Measurements from ENCODE around the gene OGFR.

OGFR gene

DNA sequence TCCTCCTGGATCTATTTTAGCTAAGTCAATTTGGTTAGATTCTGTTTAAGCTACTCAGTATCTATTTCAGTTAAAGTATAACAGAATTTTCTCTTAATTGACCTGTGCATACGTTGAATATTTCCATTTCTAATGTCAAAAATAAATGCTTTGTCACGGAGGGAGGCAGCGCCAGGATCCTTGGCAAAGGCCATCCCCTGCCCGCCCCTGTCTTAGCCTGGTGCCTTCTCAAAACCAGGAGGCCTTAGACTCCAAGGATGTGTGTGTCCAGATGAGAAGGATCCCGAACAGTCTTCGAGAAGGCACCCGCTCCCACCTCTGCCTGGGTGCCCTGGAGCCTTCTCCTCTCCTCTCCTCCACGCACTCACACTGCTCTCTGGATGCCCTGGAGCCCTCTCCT lies 34.6 kb downstream of the OGFR start:
- no peaks in the 10 kb centered on the region for H3K27me3 ChIP-seq (ENCODE audit: control insufficient read depth in 3 of 3, insufficient read depth in 3 of 3, low read depth in 1 of 3, low read length in 3 of 3)
- H3K27ac ChIP-seq (replicated peaks; ENCODE audit: low read length) = no peak overlapping the region
- peaks cover 0 to 1% of the 10 kb centered on the region in 2 donors for H3K36me3 ChIP-seq (replicated peaks in 1 of 2; ENCODE audit: control insufficient read depth in 2 of 2, insufficient read depth in 2 of 2, low read length in 2 of 2)
- no peak overlapping the region for H2BK12ac ChIP-seq (ENCODE audit: low read length)
- no peak overlapping the region for H3K4me3 ChIP-seq (ENCODE audit: low read length in 2 of 2)
- H3K4me2 ChIP-seq (ENCODE audit: insufficient read depth, low read length, poor library complexity, severe bottlenecking) = no peak overlapping the region
- H3K4me1 ChIP-seq (ENCODE audit: control insufficient read depth in 2 of 2, insufficient read depth in 1 of 2, low read depth in 1 of 2, low read length in 2 of 2) = peaks cover 3 to 10% of the 10 kb centered on the region in 2 donors
- H2AK5ac ChIP-seq (ENCODE audit: low read depth, low read length) = no peak overlapping the region
- H2AFZ ChIP-seq (ENCODE audit: low read length) = no peak overlapping the region
- H4K91ac ChIP-seq (ENCODE audit: low read depth, low read length, poor library complexity) = no peak overlapping the region
- H3K14ac ChIP-seq (ENCODE audit: low read length) = no peak overlapping the region
- H3K79me1 ChIP-seq (ENCODE audit: low read depth, low read length) = peaks cover 3% of the 10 kb centered on the region
- no peak overlapping the region for H2BK5ac ChIP-seq (ENCODE audit: low read length)
- H3K23ac ChIP-seq (ENCODE audit: low read depth, low read length, poor library complexity) = no peak overlapping the region
- no peak overlapping the region for H4K8ac ChIP-seq (ENCODE audit: low read depth, low read length)
- H2BK15ac ChIP-seq (ENCODE audit: low read length) = no peak overlapping the region
- WGBS, 2 donors (ENCODE audit: extremely low coverage in 2 of 2, insufficient read length in 2 of 2, insufficient replicate concordance in 1 of 2) = no CpG with 5 or more reads among the region's 8 CpGs
- no peak overlapping the region for H2BK120ac ChIP-seq (ENCODE audit: low read depth, low read length)
- peaks cover 4 to 6% of the 10 kb centered on the region in 2 donors for H3K9me3 ChIP-seq (replicated peaks in 1 of 2; ENCODE audit: control insufficient read depth in 2 of 2, insufficient read depth in 1 of 2, low read depth in 1 of 2, low read length in 2 of 2)
- H3K4ac ChIP-seq (ENCODE audit: low read length) = no peak overlapping the region
- no peak overlapping the region for H3K9ac ChIP-seq (ENCODE audit: low read depth, low read length, poor library complexity)
- DNase-seq (ENCODE audit: low spot score) = no peak
- H3K18ac ChIP-seq (ENCODE audit: low read length) = no peak overlapping the region

- no peak overlapping the region for H3K27ac ChIP-seq (replicated peaks; ENCODE audit: low read length)
- H3K4me3 ChIP-seq (ENCODE audit: low read length in 2 of 2) = peak overlapping the region in 1 of 2 donors; percentile 1
- peak overlapping the region; percentile 49 for H2AK5ac ChIP-seq (ENCODE audit: low read depth, low read length)
- peaks cover 3% of the 10 kb centered on the region for H3K79me1 ChIP-seq (ENCODE audit: low read depth, low read length)
- no peak overlapping the region for H2BK15ac ChIP-seq (ENCODE audit: low read length)
- no peak for DNase-seq (ENCODE audit: low spot score)
- no peaks in the 10 kb centered on the region for H3K27me3 ChIP-seq (ENCODE audit: control insufficient read depth in 3 of 3, insufficient read depth in 3 of 3, low read depth in 1 of 3, low read length in 3 of 3)
- no peak overlapping the region for H4K8ac ChIP-seq (ENCODE audit: low read depth, low read length)
- H3K18ac ChIP-seq (ENCODE audit: low read length) = peak overlapping the region; percentile 73
- no CpG with 5 or more reads among the region's 11 CpGs for WGBS, 2 donors (ENCODE audit: extremely low coverage in 2 of 2, insufficient read length in 2 of 2, insufficient replicate concordance in 1 of 2)
- peak overlapping the region; percentile 84 for H2BK5ac ChIP-seq (ENCODE audit: low read length)
- peaks cover 0 to 1% of the 10 kb centered on the region in 2 donors for H3K36me3 ChIP-seq (replicated peaks in 1 of 2; ENCODE audit: control insufficient read depth in 2 of 2, insufficient read depth in 2 of 2, low read length in 2 of 2)
- H3K4me2 ChIP-seq (ENCODE audit: insufficient read depth, low read length, poor library complexity, severe bottlenecking) = no peak overlapping the region
- peak overlapping the region; percentile 39 for H3K9ac ChIP-seq (ENCODE audit: low read depth, low read length, poor library complexity)
- no peak overlapping the region for H2BK120ac ChIP-seq (ENCODE audit: low read depth, low read length)
- H3K9me3 ChIP-seq (replicated peaks in 1 of 2; ENCODE audit: control insufficient read depth in 2 of 2, insufficient read depth in 1 of 2, low read depth in 1 of 2, low read length in 2 of 2) = peaks cover 4 to 7% of the 10 kb centered on the region in 2 donors
- no peak overlapping the region for H3K4ac ChIP-seq (ENCODE audit: low read length)
- peak overlapping the region; percentile 49 for H3K14ac ChIP-seq (ENCODE audit: low read length)
- H2AFZ ChIP-seq (ENCODE audit: low read length) = no peak overlapping the region
- H3K4me1 ChIP-seq (ENCODE audit: control insufficient read depth in 2 of 2, insufficient read depth in 1 of 2, low read depth in 1 of 2, low read length in 2 of 2) = peaks cover 3 to 10% of the 10 kb centered on the region in 2 donors
- H2BK12ac ChIP-seq (ENCODE audit: low read length) = peak overlapping the region; percentile 52
- peak overlapping the region; percentile 47 for H4K91ac ChIP-seq (ENCODE audit: low read depth, low read length, poor library complexity)
- peak overlapping the region; percentile 86 for H3K23ac ChIP-seq (ENCODE audit: low read depth, low read length, poor library complexity)
These were observed 35.2 kb downstream of the OGFR start for GRCh38 chr20:62839816-62840215.

DNA sequence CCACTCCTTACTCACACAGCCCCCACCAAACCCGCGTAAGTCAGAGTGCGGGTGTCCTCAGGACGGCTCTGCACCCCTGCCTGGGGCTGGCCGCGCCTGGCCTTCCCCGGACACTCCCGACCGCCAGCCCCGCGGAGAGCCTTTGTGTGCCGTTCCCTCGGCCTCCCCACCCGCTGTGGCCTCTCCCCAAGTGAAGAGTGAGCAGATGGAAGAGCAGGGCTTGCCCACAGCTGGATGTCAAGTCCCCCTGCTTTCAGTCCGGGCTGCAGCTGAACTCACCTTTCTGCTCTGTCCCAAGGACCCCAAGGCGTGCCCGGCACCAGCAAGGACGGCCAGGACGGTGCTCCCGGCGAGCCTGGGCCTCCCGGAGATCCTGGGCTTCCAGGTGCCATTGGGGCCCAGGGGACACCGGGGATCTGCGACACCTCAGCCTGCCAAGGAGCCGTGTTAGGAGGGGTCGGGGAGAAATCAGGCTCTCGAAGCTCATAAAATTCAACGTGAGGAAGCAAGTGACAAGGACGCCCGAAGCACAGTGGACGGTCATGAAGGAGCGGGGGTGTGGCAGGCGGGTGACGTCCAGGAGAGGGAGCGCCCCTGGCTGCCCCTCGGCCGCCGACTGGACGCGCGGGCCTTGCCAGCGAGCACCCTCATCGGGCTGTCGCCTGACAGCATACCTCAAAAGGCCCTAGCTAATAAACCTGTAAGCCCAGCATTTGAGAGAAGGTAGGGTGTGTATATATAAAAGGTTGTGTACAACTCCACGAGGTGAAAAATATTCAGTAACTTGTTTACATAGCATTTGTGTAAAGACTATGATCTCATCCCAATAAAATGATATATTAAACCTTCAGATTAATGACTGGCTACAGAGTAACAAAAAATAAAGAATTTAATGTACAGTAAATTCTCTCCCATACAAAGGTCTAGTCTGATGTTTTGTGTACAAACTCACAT lies 35.9 kb downstream of the OGFR start:
- H3K9ac ChIP-seq (ENCODE audit: low read depth, low read length, poor library complexity) = peak overlapping the region; percentile 56
- no peak for DNase-seq (ENCODE audit: low spot score)
- H3K27me3 ChIP-seq (ENCODE audit: control insufficient read depth in 3 of 3, insufficient read depth in 3 of 3, low read depth in 1 of 3, low read length in 3 of 3) = no peaks in the 10 kb centered on the region
- peak overlapping the region; percentile 84 for H2BK5ac ChIP-seq (ENCODE audit: low read length)
- peak overlapping the region; percentile 61 for H3K23ac ChIP-seq (ENCODE audit: low read depth, low read length, poor library complexity)
- H3K4me3 ChIP-seq (ENCODE audit: low read length in 2 of 2) = no peak overlapping the region
- H3K4me2 ChIP-seq (ENCODE audit: insufficient read depth, low read length, poor library complexity, severe bottlenecking) = no peak overlapping the region
- H3K79me1 ChIP-seq (ENCODE audit: low read depth, low read length) = peaks cover 1% of the 10 kb centered on the region
- H2BK120ac ChIP-seq (ENCODE audit: low read depth, low read length) = no peak overlapping the region
- H3K9me3 ChIP-seq (replicated peaks in 1 of 2; ENCODE audit: control insufficient read depth in 2 of 2, insufficient read depth in 1 of 2, low read depth in 1 of 2, low read length in 2 of 2) = peaks cover 2 to 7% of the 10 kb centered on the region in 2 donors
- H3K4ac ChIP-seq (ENCODE audit: low read length) = no peak overlapping the region
- H2BK12ac ChIP-seq (ENCODE audit: low read length) = peak overlapping the region; percentile 8
- peak overlapping the region; percentile 27 for H4K91ac ChIP-seq (ENCODE audit: low read depth, low read length, poor library complexity)
- H3K36me3 ChIP-seq (replicated peaks in 1 of 2; ENCODE audit: control insufficient read depth in 2 of 2, insufficient read depth in 2 of 2, low read length in 2 of 2) = peaks cover 2 to 3% of the 10 kb centered on the region in 2 donors
- no CpG with 5 or more reads among the region's 45 CpGs for WGBS, 2 donors (ENCODE audit: extremely low coverage in 2 of 2, insufficient read length in 2 of 2, insufficient replicate concordance in 1 of 2)
- no peak overlapping the region for H2AFZ ChIP-seq (ENCODE audit: low read length)
- H2AK5ac ChIP-seq (ENCODE audit: low read depth, low read length) = peak overlapping the region; percentile 49
- no peak overlapping the region for H4K8ac ChIP-seq (ENCODE audit: low read depth, low read length)
- no peak overlapping the region for H2BK15ac ChIP-seq (ENCODE audit: low read length)
- H3K4me1 ChIP-seq (ENCODE audit: control insufficient read depth in 2 of 2, insufficient read depth in 1 of 2, low read depth in 1 of 2, low read length in 2 of 2) = peaks cover 3 to 4% of the 10 kb centered on the region in 2 donors
- H3K27ac ChIP-seq (replicated peaks; ENCODE audit: low read length) = no peak overlapping the region
- peak overlapping the region; percentile 78 for H3K18ac ChIP-seq (ENCODE audit: low read length)
- peak overlapping the region; percentile 65 for H3K14ac ChIP-seq (ENCODE audit: low read length)

GRCh38 chr20:62841705-62842212 lies 37.1 kb downstream of the OGFR start:
- no peak overlapping the region for H4K8ac ChIP-seq (ENCODE audit: low read depth, low read length)
- H2BK120ac ChIP-seq (ENCODE audit: low read depth, low read length) = no peak overlapping the region
- no peaks in the 10 kb centered on the region for H3K27me3 ChIP-seq (ENCODE audit: control insufficient read depth in 3 of 3, insufficient read depth in 3 of 3, low read depth in 1 of 3, low read length in 3 of 3)
- H3K36me3 ChIP-seq (replicated peaks in 1 of 2; ENCODE audit: control insufficient read depth in 2 of 2, insufficient read depth in 2 of 2, low read length in 2 of 2) = peaks cover 9 to 13% of the 10 kb centered on the region in 2 donors
- H3K14ac ChIP-seq (ENCODE audit: low read length) = no peak overlapping the region
- DNase-seq (ENCODE audit: low spot score) = no peak
- no peak overlapping the region for H3K18ac ChIP-seq (ENCODE audit: low read length)
- no CpG with 5 or more reads among the region's 16 CpGs for WGBS, 2 donors (ENCODE audit: extremely low coverage in 2 of 2, insufficient read length in 2 of 2, insufficient replicate concordance in 1 of 2)
- H2AK5ac ChIP-seq (ENCODE audit: low read depth, low read length) = no peak overlapping the region
- no peak overlapping the region for H2BK15ac ChIP-seq (ENCODE audit: low read length)
- H3K9ac ChIP-seq (ENCODE audit: low read depth, low read length, poor library complexity) = no peak overlapping the region
- H4K91ac ChIP-seq (ENCODE audit: low read depth, low read length, poor library complexity) = no peak overlapping the region
- H3K4ac ChIP-seq (ENCODE audit: low read length) = no peak overlapping the region
- H3K4me3 ChIP-seq (ENCODE audit: low read length in 2 of 2) = no peak overlapping the region
- no peak overlapping the region for H3K27ac ChIP-seq (replicated peaks; ENCODE audit: low read length)
- peaks cover 2 to 7% of the 10 kb centered on the region in 2 donors for H3K9me3 ChIP-seq (replicated peaks in 1 of 2; ENCODE audit: control insufficient read depth in 2 of 2, insufficient read depth in 1 of 2, low read depth in 1 of 2, low read length in 2 of 2)
- peaks cover 3 to 4% of the 10 kb centered on the region in 2 donors for H3K4me1 ChIP-seq (ENCODE audit: control insufficient read depth in 2 of 2, insufficient read depth in 1 of 2, low read depth in 1 of 2, low read length in 2 of 2)
- no peak overlapping the region for H2BK5ac ChIP-seq (ENCODE audit: low read length)
- no peak overlapping the region for H3K23ac ChIP-seq (ENCODE audit: low read depth, low read length, poor library complexity)
- no peak overlapping the region for H3K4me2 ChIP-seq (ENCODE audit: insufficient read depth, low read length, poor library complexity, severe bottlenecking)
- no peak overlapping the region for H2AFZ ChIP-seq (ENCODE audit: low read length)
- no peak overlapping the region for H2BK12ac ChIP-seq (ENCODE audit: low read length)
- H3K79me1 ChIP-seq (ENCODE audit: low read depth, low read length) = peaks cover 1% of the 10 kb centered on the region

Measured in neuronal stem cell (in vitro differentiated cells).